ENCODE results near the gene ETV5.
"Not testable (repeated sequence)": the region's sequence is repeated elsewhere in the genome, so short reads cannot be mapped to it uniquely, and the experiment has no call there.

The ETV5 gene

DNA sequence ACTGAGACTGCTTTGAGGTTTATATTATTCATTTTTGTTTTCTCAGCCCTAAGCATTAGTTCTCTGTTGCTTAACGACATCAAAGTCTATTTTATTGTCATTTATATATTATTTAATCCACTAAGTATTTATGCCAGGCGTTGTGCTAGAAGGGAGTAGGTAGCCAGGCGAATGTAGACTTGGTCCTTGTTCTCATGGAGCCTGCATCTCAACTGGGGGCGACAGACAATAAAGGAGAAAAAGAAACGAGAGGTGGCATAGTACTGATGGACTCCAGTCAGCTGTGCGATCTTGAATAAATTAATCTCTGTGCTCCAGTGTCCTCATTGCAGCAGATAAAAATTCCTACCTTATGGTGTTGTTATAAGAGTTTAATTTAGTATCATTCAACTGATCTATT is 49.7 kb downstream of the ETV5 start:
- DNase-seq = no peak

DNA sequence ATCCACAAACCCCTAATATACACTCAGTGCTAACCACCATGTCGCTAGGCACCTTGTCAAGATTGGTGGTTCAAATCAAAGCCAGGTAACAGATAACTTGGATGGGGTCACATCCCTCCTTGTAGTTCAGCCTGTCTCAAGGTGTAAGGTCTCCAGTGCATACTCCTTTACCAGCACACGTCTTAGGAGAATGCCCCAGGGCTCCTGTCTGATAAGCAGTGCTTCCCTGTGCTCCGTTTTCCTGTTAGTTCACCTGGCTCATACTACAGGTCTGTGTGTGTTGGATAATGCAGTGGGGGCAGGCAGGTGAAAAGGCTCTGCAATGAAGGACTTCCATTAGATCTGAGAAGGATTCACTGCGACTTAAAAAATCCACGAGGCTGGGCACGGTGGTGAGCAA is 50.7 kb downstream of the ETV5 start:
- DNase-seq = no peak

DNA sequence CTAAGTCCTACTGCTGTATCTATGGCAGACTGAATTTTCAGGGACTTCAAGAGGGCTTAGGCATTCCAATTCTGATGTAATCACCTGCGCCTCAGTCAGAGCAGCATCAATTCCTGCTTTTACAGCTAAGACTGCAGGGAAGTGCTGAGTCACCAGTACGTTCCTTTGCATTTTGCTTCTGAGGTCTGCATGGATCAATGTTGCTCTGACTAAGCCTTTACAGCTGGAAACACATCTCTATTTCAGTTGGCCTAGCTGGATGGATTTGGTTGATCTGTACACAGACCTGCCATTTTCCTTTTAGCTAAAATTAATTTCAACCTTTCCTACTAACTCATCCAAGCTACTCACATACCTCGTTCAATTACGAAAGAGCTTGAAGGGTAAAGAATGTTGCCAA is 51.3 kb downstream of the ETV5 start:
- DNase-seq = no peak

DNA sequence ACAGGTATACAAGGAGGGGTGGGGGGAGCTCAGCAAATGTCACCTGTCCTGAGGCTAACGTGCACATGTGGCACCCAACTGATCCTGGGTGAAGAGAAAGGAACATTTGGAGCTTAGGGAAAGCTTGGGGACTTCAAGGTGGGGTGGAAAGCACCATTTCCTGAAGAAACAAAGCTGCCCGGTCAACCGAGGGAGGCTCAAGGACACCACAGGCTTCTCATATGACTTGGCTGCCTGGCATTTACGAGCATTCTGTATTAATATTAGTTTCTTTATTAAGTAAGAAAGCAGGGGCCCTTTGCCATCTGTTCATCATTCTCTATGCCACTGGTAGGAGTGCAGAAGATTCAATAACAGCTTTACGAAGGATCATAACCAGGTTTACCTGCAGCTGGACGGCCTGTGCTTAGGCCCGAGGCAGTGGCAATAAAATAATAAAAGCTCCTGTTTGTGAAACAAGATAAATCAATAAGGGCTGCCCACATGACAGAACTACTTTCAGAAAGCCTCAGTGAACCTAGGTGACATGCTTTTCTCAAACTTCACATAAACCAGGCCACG is 54.0 kb downstream of the ETV5 start:
- DNase-seq = no peak

DNA sequence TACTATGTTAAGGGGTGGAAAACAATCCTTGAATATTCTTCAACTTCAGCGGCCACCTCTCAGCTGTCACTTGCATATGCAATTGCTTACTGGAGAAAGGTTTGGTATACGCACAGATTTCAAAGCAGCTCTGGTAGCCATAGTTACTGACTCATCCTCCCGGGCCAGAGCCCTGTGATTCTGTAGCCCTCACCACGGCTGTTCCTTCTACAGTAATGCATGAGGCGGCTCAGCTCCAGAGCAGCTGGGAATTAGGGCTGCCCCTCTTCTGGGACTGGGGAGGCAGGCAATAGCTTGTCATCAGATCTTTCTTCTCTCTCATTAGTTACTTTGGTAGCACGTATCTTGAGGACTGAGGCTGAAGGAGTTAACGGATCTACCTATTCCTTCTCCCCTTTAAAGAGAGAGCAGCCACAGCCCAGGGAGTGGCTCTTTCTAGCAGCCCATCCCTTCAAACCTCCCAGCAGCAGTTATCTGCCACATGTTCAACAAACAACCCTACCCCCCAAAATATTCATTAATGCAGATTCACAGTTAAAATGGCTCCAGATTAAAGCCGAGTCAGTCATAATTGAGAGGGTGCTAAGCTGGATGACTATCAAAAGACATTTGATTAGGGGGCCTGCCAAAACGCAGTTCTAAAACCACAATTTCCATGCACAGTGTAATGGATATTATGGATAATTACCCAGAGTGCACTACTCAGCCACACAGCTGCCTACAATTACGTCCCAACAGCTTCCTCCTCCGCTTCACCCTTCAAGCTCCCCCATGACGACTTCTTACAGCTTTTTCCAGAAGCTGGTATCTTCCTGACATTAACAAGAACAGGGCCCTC is 54.7 kb downstream of the ETV5 start:
- no peak for DNase-seq

DNA sequence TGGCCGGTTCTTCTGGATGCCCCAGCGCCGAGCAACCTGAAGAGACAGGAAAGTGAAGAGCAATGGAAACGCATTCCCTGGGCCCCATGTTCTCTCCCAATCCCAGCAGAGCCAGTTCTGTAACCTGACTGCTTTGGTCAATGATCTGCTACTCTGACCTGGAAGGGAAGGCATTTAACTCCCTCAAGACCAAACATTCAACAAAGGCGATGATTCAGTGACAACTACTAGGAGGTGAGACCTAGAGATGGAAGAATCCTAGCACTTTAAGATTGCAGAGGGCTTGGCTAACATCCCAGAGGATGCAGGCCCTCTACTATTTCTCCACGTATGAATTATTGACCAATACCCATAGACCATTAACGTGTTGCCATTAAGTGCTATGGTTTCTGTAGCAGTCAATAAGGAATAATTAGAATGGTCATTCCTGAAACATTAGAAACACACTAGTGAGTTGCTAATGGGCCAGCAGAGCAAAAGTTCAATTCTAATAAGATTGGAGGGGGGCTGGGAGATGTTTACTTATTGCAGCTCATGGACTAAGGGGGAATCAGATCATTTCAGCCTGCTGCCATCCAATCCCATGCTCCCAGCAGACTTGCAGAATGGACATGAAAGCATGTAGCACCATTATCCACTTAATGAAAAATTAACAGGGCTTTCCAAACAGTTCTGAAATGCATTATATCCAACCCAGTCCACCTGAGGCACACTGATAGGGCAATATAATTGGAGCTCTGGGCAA is 56.6 kb downstream of the ETV5 start:
- DNase-seq = no peak

DNA sequence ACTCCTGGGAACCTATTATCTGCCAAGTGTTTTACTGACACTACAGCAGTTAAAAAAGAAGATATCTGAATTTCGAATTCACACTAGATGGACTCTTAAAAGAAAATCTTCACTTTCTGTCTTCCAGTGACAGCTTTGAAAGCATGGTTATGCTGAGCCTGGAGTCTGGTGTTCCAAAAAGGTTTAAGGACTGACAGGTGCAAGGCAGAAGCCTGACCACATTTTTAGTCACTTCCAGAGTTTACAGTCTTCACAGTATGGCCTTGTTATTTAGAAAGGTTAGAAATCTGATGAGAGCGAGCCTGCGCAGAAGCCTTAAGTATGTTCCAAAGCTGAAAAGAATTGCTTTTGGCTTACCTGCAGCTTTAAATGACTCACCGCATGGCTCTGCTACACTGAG is 59.9 kb downstream of the ETV5 start:
- DNase-seq = no peak

DNA sequence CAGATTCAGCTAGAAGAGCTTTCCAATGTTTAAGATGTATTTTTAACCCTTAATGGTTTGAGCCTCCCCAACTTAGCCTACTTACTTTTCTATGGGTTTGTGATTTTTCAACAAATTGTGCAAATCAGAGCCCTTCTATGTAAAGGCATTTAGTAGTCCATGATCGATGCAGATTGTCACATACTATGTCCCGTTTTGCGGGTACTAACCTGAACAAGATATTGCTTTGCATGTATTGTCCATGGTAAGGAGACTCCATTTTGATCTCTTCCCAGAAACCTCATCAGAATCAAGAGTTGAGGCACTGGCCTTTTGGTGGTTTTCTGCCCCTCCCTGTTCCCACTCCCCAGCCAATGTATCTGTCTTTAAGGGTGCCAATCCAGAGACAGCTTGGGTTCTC is 60.8 kb downstream of the ETV5 start:
- no peak for DNase-seq

DNA sequence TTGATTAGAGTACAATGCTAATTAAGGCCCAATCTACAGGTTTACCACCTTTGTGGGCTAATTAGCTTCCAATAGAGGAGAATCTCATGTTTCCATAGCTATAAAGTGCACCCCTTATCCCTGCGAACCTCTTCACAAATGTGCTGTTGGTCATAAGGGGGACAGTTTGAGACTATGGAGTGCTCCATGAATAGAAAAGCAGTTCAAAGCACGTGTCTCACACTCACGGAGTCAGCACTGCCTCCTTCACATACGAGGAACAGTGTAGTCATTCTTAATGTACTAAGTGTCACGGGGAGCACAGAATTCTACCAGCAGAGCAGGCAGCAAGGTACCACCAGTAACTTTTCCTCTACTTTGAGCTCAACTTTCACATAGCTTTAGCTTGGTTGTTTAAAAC is 62.1 kb downstream of the ETV5 start:
- no peak for DNase-seq

DNA sequence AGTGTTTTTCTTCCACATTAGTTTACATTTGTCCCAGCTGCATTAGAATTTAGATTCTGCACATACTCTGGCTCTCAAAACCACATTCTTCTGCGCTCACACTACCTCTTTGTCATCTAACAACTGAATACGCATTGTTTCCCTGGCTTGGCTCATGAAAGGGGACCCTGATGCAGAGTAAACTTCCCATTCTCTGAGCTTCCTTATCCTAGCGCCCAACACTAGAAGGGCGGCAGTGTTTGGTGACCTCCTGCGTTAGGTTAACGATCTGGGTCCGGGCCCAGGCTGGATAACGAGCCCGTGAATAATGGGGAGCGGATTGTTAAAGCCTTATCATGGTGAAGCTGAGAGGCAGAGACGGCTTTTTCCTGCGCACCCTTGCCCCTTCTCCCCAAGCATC is 63.9 kb downstream of the ETV5 start:
- no peak for DNase-seq

DNA sequence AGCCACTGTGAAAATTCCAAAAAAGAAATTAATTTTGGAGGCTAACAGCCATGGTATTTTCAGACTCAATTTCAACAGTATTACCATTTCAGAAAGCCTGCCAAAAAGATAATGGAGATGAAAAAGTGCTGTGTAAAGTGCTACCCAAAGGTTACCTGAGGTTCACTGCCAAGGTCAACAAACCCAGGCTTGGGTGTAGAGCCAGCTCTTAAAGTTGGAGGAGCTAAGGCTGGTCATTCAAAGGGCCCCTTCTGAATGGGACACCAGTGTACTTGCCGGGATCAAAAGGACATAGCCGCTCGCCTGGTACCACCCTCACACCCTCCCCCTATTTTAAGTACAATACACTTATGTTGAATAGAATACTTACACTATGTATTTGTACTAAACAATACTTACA is 64.5 kb downstream of the ETV5 start:
- DNase-seq = no peak

DNA sequence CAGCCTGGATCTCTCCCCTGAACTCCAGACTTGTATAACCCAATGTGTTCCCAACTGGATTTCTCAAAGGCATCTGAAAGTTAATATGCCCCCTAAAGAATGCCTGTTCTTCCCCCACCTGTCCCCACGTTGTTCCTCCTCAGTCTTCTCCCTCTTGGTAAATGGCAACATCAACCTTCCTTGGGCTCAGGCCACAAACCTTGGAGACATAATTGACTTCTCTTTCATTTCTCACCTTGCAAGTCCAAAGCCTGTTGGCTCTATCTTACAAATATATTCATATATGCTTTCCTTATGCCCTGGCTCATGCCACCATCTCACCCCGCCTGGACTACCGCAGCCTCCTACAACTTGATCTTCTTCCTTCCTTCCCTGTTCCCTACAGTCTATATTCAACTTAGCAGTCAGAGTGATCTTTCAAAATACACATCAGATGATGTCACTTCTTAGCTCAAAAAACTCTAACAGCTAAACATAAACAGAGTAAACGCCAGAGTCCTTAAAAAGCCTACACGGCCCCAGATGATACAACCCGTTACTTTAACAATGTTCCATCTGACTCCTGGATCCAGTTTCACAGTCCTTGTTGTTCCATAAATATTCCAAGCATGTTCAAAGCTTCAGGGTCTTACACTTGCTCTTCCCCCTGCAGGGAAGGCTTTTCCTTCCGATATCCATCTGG is 66.2 kb downstream of the ETV5 start:
- DNase-seq = no peak

DNA sequence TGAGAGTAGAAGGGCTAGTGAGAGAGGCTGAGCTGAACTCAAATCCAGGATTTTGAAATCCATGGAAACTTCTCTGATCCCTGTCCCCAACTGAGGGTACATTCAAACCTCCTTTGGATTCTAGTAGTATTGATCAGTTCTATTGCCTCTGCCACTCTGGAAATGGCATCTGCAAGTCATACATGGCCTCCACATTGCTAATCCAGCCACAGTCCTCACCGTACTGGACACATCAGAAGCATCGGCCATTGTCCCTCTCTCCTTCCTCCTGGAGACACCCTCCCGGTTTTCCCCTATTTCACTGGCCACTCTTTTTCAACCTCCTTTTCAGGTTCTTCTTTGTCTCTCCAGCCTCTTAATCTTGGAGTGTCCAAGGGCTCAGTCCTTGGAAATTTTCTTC is 66.9 kb downstream of the ETV5 start:
- no peak for DNase-seq

DNA sequence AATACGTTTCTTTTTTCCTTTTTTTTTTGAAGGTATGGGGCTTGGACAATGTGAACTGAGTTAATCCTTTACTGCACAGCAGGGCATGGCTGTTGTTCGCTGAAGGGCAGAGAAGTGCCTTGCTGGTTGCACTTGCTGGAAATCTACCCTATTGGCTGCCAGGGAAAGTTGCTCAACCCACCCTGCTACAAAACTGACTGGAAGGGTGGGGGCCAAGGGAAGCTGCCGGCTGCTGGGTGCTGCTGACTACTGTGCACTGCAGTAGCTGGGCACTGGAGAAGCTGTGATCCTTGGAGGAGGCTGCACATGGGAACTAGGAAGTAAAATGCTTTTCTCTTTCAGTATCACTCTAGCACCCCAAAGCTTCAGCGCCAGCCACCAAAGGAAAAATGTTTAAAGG is 70.5 kb downstream of the ETV5 start:
- DNase-seq = no peak

DNA sequence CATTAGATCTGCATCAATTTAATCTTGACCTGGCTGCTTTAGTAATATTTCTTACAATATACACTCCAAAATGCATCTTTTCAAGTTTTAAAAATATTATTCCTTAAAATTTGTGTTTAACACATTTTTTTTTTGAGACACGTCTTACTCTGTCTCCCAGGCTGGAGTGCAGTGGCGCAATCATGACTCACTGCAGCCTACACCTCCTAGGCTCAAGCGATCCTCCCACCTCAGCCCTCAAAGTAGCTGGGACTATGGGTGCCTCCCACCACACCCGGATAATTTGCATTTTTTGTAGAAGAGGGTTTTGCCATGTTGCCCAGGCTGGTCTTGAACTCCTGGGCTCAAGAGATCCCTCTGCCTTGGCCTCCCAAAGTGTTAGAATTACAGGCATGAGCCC is 73.6 kb downstream of the ETV5 start:
- DNase-seq = no peak

DNA sequence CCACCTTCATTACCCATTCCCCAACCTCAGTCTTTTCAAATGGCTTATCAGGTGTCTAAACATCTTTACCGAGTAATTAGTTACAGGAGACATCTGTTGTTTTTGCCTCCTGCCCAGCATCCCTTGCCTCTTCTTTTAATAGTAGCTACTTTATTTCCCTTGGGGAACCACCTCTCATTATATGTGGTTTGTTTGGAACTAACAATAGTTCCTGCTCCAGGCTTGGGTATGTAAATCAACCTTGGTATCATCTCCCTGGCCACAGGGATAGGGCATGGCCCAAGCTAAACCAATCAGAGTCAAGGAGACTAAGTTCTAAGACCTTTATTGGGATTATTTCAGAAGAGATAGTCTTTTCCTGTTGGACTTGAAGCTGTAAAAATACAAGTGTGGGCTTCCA is 76.6 kb downstream of the ETV5 start:
- no peak for DNase-seq

DNA sequence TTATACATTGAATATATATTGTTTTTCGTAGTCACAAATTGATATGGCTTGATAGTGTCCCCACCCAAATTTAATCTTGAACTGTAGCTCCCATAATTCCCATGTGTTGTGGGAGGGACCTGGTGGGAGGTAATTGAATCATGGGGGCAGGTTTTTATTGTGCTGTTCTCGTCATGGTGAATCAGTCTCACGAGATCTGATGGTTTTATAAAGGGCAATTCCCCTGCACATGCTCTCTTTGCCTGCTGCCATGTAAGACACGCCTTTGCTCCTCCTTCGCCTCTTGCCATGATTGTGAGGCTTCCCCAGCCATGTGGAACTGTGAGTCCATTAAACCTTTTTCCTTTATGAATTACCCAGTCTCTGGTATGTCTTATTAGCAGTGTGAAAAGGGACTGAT is 82.9 kb downstream of the ETV5 start:
- DNase-seq = not testable (repeated sequence)

DNA sequence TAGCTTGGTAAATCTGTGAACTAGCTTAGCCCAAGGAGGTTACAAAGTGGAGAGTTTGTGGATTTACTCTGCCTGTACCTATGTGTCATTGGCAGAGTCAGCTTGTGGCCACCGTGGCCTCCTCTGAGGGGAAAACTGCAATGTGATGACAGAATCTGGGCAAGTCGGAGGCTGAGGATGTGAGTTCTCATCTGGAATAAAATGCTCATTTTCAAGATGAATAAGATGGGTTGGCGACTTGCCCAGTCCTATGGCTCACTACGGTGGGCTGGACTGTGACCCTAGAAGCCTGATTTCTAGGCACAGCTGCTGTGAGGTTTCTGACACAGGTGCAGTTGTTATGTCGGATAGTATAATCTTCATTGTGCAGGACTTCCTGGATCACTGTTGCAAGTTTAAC is 83.7 kb downstream of the ETV5 start:
- no peak for DNase-seq

DNA sequence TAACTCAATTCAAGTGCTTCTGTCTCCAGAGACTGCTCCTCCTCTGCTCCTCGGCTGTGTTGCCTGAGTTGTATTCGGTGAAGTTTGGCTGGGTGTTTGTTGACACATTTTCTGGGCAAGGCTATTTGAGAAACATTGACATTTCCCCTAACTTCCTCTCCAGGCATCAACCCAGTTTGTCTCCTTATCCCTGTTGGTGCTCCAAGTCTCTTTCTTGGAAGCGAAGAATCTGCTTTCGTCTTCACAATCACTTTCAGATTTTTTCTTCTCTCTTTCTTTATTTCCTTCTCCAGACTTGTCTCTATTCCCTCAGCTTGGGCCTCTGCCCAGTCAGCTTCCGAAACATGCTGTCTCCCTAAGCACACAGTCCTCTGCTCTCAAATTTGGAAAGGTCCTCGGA is 84.7 kb downstream of the ETV5 start:
- no peak for DNase-seq

DNA sequence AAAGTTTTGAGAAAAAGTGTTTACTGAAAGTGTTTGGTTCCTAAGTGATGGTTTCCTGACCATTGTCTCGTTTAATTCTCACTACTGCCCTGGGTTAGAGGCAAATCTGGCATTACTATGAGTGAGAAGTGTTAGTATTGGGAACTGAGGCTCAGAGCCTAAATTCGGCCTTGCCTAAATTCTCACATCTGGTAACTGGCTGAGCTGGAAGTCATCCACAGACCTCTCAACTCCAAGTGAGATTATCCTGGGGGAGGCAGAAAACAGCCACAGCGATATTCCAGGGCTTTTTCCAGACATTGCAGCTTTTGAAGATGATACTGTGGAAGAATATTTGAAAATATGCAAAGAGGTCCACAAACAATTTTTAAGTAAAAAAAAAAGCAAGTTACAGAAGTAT is 86.0 kb downstream of the ETV5 start:
- DNase-seq = no peak

DNA sequence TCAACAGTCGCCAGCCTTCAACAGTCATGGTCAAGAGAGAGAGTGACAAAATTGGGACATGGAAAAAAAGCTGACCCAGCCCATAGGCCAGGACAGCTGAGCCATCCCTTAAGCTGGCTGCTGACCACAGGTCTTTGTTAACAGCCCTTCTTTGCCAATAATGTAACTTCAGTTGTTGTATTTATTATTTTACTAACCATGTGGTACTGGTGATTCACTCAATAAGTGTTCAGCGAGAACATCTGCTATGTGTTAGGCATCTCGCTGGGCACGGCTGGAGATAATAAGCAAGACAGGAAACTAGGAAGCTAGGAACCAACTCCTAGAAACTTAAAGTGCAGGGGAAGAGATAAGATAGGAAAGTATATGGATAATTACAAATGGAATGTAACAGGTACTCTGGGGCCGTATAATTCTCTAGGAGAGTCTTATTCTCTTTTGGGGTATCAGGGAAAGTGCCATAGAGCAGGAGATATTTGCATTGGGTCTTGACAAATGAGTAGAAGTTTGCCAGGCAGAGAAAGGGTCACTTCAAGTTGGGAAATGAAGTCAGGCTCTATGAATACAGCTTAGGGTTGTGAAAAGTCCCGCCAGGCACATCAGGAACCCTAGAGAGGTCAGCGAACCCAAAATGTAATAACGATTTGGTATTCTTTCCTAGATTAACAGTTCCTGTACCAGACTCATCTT is 87.1 kb downstream of the ETV5 start:
- DNase-seq = no peak

DNA sequence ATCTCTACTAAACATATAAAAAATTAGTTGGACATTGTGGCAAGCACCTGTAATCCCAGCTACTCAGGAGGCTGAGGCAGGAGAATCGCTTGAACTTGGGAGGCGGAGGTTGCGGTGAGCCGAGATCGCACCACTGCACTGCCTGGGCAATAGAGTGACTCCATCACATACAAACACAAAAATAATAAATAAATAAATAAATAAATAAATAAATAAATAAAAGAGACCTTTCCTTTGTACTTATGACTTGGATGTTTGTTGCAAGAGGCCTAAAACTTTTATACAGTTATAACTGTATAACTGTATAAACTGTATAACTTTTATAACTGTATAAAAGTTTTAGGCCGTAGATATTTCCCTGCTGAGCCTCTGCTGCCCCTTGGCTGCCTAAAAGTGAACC is 87.6 kb downstream of the ETV5 start:
- DNase-seq = not testable (repeated sequence)

DNA sequence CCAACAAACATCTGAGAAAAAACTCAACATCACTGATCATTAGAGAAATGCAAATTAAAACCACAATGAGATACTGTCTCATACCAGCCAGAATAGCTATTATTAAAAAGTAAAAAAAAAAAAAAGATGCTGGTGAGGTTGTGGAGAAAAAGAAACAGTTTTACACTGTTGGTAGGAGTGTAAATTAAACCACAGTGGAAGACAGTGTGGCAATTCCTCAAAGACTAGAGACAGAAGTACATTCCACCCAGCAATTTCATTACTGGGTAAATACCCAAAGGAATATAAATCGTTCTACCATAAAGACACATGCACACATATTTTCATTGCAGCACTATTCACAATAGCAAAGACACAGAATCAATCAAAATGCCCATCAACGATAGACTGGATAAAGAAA is 89.6 kb downstream of the ETV5 start:
- DNase-seq = not testable (repeated sequence)
